ENCODE data around the gene SIPA1L3.
"Not testable (repeated sequence)": the region's sequence is repeated elsewhere in the genome, so short reads cannot be mapped to it uniquely, and the experiment has no call there.

SIPA1L3 gene

GRCh38 chr19:38213469-38213868, 306.5 kb downstream of the SIPA1L3 start:
- no peak for DNase-seq (ENCODE audit: low spot score)

DNA sequence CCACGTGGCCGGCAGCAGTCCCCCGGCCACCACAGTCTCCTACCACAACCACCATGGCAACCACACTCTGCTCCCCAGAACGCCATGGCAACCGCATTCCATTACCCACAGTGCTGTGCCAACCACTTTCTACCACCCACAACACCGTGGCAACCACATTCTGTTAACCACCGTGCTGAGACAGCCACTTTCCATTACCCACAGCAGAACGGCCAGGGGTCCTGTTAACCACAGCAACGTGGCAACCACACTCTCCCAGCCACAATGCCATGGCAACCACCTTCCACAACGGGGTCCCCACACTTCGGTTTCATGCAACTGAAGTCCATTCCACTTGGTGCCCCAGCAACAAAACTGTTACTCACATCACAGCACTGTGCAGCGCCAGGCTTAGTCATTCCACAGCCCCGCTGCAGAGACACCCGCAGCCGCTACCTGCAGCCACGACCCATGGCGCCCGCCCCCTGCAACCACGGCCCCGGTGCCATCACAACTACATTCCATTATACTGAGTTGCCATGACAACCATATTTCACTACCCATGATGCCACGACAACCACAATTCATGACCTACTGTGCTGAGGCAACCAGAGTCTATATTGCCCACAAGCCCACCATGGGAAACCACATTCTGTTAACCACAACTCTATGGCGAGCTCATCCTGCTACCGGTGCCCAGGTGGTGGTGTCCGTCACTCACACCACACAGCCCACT, 307.1 kb downstream of the SIPA1L3 start:
- peak; percentile 95 for DNase-seq (ENCODE audit: low spot score)

- peak; percentile 64 for DNase-seq (ENCODE audit: low spot score)
Observed at GRCh38 chr19:38216785-38217641, 310.0 kb downstream of the SIPA1L3 start.

DNA sequence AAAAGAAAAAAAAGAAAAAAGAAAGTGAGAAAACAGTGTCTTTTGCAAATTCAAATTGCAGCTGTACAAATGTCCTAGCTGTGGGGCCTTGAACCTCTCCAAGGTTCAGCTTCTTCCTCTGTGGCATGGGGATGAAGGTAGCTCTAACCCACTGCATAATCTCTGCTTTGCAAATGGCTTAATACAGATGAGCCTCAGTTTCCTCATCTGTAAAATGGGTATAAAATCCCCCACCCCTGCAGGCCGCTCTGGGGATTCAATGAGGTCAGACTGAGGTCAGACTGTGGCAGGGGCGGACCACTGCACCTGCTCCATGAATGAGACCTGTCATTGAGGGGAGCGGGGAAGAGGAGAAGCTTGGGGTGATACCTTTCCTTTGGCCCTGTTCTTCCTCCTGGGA, 311.2 kb downstream of the SIPA1L3 start:
- no peak for DNase-seq (ENCODE audit: low spot score)

GRCh38 chr19:38219221-38219620, 312.2 kb downstream of the SIPA1L3 start:
- no peak for DNase-seq (ENCODE audit: low spot score)

DNA sequence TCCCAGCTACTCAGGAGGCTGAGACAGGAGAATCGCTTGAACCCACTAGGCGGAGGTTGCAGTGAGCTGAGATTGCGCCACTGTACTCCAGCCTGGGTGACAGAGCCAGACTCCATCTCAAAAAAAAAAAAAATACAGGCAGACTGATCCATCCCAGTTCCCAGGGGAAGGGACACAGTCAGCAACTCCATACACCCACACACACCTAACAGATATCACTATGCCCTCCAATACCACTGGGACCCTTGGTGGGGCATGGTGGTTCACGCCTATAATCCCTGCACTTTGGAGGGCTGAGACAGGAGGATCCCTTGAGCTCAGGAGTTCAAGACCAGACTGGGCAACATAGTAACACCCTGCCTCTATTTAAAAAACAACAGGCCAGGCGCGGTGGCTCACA, 314.4 kb downstream of the SIPA1L3 start:
- no peak for DNase-seq (ENCODE audit: low spot score)

DNA sequence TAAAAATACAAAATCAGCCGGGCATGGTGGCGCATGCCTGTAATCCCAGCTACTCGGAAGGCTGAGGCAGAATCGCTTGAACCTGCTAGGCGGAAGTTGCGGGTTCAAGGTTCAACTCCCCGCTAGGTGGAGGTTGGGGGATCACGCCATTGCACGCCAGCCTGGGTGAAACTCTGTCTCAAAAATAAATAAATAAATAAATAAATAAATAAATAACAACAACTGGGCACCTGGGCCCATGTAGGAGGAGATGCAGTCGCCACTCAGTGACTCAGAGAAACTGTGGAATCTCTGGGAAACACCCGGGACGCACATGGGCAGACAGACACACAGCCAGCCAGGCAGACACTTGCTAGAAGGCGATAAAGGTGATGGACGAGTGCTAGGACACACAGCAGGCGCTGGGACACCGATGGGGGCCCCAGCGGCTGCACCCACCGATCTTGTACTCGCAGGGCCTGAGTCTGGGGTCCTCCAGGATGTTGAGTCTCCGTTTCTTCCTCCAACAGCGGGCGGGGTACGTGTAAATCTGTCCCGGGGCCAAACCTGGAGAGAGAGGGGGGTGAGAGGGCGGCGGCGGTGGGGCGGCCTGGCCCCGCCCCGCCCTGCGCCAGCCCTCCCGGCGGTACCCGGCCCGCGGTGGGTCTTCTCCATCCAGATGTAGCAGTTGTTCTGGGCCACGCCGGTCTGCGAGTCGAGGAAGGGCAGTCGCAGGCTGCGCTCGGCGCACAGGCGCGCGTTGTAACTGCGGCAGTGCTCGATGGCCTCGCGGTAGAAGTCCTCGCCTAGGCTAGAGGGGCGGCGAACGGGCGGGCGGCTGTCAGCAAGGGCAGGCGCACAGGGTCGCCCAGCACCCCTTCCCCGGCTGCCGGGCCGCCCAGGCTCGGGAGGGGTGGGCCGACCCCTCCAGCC, 315.2 kb downstream of the SIPA1L3 start:
- no peak for DNase-seq (ENCODE audit: low spot score)

GRCh38 chr19:38223119-38223523, 316.1 kb downstream of the SIPA1L3 start:
- no peak for DNase-seq (ENCODE audit: low spot score)

- DNase-seq (ENCODE audit: low spot score) = no peak
Observed at GRCh38 chr19:38223617-38224013, 316.6 kb downstream of the SIPA1L3 start.

DNA sequence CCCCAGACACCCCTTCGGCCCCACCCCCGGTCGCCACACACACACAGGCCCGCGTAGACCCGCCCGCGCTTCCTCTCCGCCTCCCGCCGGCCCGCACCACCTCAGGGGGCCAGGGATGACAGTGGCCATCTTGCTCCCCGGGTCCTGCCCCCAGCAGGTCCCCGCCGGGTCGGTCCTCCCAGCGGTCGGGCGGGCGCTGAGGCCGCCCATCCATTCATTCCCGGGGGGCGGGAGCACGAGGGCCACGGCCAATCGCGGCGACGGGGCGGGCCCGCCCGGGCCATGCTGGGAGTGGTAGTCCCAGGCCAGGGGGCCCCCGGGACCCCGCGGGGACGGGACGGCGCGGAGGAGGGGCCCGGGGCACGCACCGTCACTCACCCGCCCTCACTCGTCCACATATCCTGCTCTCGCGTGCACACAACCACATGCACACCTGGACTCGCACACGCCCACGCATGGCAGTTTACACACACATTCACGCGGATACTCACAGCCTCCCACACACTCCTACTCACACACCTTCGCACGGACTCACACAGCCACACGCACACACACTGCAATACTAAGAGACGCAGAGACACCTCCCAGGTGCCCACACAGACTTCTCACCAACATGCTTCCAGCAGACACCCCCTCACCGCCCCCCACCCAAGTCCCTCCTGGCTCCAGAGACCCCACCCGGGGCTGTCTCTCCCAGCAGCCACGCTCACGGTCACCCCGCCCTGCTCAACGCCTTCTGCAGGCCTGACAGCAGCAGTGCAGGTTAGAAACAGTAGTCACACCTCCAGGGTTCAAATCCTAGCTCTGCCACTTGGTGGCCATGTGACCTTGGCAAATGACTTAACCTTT, 317.2 kb downstream of the SIPA1L3 start, which contains the start of gene DPF1:
DPF1 (minus strand) TSS at position 209 of the 849 bp plus-strand sequence; CDS start at position 129, 80 bp downstream.
- peak; percentile 85 for DNase-seq (ENCODE audit: low spot score)

GRCh38 chr19:38224863-38225218, 317.8 kb downstream of the SIPA1L3 start:
- not testable (repeated sequence) for DNase-seq (ENCODE audit: low spot score)

- no peak for DNase-seq (ENCODE audit: low spot score)
Observed at GRCh38 chr19:38227287-38228004, 320.4 kb downstream of the SIPA1L3 start.

GRCh38 chr19:38228005-38228377, 321.0 kb downstream of the SIPA1L3 start:
- DNase-seq (ENCODE audit: low spot score) = no peak

GRCh38 chr19:38228491-38229439, 321.8 kb downstream of the SIPA1L3 start:
- no peak for DNase-seq (ENCODE audit: low spot score)

DNA sequence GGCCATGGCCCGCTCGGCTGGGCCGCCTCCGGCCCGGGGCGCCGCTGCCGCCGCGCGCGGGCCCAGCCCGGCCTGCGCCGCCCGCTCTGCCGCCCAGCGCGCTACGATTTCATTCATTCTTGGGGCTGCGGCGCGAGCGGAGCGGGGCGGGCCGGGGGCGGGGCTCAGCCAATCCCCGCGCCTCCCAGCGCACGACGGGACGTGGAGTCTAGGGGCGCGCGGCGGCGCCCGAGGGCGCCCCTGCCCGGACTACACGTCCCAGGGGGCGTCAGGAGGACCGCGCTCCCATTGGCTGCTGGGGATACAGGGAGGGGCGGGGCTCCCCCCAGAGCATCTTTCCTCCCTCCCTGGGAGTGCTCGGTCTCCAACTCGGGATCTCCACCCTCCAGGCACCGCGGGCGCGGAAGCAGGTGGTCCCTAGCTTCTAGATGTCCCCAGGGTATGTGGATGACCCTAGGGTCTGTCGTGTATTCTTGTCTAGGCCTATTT, 322.6 kb downstream of the SIPA1L3 start:
- DNase-seq (ENCODE audit: low spot score) = peak; percentile 85

GRCh38 chr19:38230506-38231133, 323.6 kb downstream of the SIPA1L3 start:
- not testable (repeated sequence) for DNase-seq (ENCODE audit: low spot score)

DNA sequence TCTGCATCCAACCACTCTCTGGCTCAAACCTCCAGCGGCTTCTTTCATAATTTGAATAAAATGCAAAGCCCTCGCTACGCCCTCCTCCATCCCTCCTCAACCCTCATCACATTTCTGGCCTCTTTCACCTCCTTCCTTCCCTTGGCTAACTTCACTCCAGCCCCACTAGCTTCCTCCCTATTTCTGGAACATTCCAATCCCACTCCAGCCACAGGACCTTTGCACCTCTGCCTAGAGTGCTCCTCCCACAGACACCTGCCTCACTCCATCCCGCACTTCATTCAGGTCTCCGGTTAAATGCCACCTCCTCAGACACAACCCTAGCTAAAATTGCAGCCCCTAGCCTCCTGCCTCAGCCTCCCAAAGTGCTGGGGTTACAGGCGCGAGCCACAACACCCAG, 324.9 kb downstream of the SIPA1L3 start:
- no peak for DNase-seq (ENCODE audit: low spot score)

GRCh38 chr19:38233740-38234251, 326.8 kb downstream of the SIPA1L3 start:
- peak; percentile 53 for DNase-seq (ENCODE audit: low spot score)

- DNase-seq (ENCODE audit: low spot score) = no peak
Observed at GRCh38 chr19:38234615-38235014, 327.6 kb downstream of the SIPA1L3 start.
